HG03060 (cell line): ENCODE data around the gene CD180.

Source experiments
- ATAC-seq: cut with Tn5 transposase; IDR thresholded peaks from one replicate; pipeline ENCODE4 v1.9.1; 2021; ENCODE audit warnings: low read depth, moderate number of reproducible peaks; ENCODE audit not compliant: unreplicated experiment

Gene CD180

DNA sequence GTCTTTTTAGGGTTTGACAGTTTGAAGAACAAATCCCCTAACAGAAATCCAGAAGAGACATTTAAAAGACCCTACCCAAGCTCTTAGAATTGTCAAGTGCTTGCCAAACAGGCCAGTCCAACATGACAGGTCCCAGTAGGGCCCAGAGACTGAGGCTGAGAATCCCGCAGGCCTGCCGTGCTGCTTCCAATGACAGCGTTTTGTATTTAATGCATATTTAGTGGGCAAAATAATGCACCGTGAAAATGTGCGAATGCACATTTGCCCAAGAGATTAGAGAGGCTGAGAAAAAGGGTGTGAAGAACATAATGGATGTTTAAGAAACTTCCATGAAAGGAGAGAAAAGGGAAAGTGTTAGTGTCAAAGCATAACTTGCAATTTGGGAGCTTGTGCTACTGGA, 57.6 kb downstream of the CD180 start:
- no peak for ATAC-seq

DNA sequence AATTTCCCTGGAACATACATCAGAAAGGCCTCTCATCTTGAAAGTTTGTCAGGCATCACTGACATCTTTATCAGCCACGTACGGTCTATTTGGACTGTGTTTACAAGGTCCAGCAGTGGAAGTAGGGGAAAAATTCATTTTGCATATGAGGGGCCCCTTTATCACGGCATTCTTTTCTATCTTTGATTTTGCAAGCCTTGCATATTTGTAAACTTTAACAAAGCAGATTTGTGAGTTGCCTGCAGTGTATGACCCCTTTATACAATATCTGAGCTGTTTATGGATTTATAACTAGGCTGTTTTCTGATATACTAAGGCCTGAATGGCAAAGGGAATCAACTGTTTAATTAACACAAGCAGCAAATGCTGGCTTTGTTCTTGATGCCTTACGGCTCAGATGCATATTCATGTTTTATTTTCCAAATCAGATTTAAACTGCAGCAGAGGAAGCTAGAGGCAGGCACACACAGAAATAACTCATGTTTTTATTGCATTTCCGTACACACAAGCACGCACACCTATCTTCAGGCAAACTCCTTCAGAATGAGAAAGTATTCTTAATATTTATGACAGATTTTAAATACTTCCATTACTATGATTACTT, 61.1 kb downstream of the CD180 start:
- no peak for ATAC-seq

DNA sequence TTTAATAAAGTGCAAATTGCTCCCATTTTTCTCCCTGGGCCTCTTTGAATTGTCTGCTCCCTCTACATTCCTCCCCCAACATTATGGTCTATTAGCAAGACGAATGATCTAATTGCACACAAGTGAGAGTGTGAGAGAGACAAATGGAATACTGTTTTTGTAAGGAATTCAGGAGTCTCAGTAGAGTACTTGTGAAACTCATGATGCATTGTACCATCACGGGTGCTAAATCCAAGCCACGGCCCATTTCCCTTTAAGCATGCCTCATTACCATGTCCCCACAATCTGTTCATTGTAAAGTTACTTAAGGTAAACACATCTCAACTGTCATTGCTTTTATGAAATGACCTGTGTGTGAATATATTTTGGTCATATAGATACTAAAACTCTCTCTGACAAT, 62.8 kb downstream of the CD180 start:
- ATAC-seq, result no peak

- no peak for ATAC-seq
Measured at GRCh38 chr5:67133217-67133616, 63.4 kb downstream of the CD180 start.

DNA sequence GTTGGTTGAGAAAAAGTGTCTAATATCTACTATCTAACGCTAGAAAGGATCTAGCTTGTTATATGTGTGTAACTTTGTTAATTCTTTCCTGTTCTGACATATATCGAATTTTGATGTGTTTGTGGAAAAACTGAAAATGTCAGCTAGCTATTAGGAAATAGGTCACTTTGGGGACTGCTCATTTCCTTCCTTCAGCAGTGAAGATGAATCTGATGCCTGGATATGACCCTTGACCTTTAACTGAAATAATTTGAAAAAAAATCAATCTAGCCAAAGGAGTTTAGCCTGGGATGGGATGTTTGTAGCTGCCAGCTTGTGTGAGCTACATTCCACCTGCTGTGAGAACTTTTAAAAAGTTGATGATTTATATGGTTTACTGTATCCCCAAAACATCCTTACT, 66.8 kb downstream of the CD180 start:
- ATAC-seq, result no peak
